Measurements from ENCODE around the gene C15orf39.

The C15orf39 gene

DNA sequence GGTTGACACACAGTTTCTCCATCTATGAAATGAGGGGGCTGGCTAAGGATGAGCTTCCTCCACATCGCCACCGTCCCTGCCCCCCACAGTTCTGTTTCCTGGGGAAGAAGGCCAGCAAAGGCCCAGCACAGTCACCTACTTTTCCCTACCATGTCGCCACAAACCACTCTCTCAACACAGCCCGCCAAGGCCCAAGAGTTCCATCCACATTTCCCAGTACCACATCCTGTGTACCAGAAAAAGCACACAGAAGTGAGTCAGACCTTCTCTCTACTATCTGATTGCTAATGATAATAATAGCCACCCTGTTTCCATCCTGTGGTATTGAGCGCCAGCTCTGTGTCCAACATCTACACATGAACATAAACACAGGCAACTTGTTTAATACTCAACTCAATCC lies 30.3 kb upstream of the C15orf39 start:
- H3K27ac ChIP-seq: peak overlapping the region; percentile 84
- DNase-seq (ENCODE audit: low read depth, low spot score): peak; percentile 18

- no peak for DNase-seq (ENCODE audit: low read depth, low spot score)
Measured at GRCh38 chr15:75172284-75172820, 29.3 kb upstream of the C15orf39 start.

DNA sequence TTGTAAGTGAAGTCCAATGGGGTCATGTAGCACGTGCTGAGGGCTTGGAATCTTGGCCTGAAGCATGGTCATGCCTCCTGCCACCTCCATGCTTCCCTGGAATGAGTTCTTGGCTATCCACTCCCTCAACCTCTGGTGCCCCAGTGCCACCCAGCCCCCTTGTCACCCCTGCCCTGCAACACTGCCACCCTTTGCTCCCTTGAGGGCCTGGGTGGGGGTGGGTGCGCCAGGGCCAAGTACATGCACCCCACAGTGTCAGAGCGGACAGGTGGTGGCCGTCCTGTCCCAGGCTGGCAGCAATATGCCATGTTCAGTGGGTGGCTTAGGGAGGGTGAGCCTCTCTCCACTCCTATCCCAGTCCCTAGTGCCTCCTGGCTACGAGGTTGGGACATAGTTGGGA lies 27.6 kb upstream of the C15orf39 start:
- DNase-seq (ENCODE audit: low read depth, low spot score): no peak
- H3K27ac ChIP-seq: no peak overlapping the region

More at GRCh38 chr15:75172284-75172820, 29.3 kb upstream of the C15orf39 start:
- peak overlapping the region; percentile 84 for H3K27ac ChIP-seq

- no peak overlapping the region for H3K27ac ChIP-seq
- no peak for DNase-seq (ENCODE audit: low read depth, low spot score)
Measured at GRCh38 chr15:75174729-75175128, 27.0 kb upstream of the C15orf39 start.

GRCh38 chr15:75176396-75176761 lies 25.3 kb upstream of the C15orf39 start:
- H3K27ac ChIP-seq: peak overlapping the region; percentile 78
- no peak for DNase-seq (ENCODE audit: low read depth, low spot score)

GRCh38 chr15:75177360-75178071 lies 24.2 kb upstream of the C15orf39 start:
- H3K27ac ChIP-seq: no peak overlapping the region
- DNase-seq (ENCODE audit: low read depth, low spot score): no peak

DNA sequence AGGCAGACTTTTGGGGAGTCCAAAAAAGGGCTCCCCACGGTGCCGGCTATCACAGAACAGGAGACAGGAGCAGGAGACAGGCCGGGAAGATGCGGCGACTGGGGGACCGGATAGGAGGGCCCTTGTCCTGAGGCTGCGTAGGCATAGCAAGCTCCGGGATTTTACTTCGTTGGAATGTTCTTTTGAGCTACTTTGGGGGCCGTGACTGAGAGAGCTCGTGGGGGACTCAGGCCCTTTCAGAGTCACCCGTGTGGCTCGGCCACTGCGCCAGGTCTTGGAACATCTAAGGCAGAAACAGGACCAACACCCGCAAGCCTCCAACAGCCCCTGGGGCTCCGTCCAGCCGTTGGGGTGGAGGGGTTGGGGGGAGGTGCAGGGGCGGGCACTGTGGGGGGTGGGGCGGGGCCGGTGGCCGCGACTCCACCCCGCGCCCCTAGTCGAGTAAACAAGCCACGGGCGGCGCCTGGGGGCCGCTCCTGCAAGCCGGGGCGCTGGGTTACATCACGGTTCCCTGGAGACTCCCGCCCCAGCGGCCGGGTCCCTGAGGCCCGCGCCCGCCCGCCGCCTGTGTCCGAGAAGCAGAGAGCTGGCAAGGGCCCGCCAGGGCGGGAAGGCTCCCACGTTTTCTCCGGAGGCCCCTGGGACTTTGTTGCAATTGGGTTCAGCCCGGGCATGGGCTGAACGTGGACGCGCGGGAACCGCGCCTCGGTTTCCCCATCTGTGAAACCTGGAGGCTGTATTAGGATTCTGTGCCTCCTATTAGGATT lies 23.3 kb upstream of the C15orf39 start:
- H3K27ac ChIP-seq: no peak overlapping the region
- no peak for DNase-seq (ENCODE audit: low read depth, low spot score)

DNA sequence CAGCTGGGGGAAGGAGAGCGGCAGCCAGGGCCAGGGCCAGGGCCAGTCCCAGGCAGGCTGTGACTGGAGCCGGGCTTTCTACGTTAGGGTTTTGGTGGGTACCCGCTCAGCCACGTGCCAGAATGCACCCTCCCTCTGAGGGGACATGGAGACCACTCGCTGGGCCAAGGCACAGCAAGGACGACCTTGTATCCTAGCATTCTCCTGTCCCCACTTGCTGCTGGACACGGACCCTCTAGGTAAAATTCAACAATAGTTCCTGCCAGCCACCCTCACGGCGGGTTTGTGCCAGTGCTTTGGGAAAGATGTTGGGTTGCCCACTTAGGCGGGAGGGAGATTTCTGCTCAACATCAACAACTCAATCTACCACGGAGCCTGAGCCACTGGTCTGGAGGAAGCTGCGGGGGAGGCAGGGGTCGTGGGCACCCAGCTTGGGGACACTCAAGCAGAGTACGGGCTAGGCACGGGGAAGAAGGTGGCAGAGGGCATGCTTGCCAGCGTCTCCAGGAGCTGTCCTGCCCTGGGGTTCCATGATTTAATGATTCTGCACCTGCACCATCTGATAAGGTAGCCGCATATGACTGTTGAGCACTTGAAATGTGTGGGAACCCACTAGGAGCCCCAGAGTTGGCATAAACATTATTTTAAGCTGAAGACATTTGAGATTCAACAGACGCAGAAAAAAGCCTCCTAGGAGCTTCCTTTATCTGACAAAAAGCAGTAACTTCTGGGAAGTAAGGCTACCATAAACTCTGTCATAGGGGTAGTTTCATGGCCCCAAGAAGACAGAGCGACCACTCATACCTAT lies 22.5 kb upstream of the C15orf39 start:
- no peak overlapping the region for H3K27ac ChIP-seq
- no peak for DNase-seq (ENCODE audit: low read depth, low spot score)

GRCh38 chr15:75179746-75180140 lies 21.9 kb upstream of the C15orf39 start:
- no peak for DNase-seq (ENCODE audit: low read depth, low spot score)
- no peak overlapping the region for H3K27ac ChIP-seq

DNA sequence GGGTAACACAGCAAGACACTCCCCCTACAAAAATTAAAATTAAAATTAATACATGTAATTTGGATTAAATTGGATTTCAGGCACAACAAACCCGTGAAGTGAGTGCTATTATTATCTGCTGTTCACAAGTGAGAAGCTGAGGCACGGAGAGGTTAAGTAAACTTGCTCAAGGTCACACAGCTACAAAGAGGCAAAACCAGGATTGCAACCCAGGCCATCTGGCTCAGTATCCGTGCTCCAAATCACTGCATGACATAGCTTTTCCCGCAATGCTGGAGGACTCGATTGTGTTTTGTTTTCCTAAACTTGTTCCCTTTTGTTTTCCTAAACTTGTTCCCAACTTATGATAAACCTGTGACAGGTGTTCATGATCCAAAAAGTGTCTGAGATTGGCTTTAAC lies 19.9 kb upstream of the C15orf39 start:
- peak overlapping the region; percentile 31 for H3K27ac ChIP-seq
- no peak for DNase-seq (ENCODE audit: low read depth, low spot score)

DNA sequence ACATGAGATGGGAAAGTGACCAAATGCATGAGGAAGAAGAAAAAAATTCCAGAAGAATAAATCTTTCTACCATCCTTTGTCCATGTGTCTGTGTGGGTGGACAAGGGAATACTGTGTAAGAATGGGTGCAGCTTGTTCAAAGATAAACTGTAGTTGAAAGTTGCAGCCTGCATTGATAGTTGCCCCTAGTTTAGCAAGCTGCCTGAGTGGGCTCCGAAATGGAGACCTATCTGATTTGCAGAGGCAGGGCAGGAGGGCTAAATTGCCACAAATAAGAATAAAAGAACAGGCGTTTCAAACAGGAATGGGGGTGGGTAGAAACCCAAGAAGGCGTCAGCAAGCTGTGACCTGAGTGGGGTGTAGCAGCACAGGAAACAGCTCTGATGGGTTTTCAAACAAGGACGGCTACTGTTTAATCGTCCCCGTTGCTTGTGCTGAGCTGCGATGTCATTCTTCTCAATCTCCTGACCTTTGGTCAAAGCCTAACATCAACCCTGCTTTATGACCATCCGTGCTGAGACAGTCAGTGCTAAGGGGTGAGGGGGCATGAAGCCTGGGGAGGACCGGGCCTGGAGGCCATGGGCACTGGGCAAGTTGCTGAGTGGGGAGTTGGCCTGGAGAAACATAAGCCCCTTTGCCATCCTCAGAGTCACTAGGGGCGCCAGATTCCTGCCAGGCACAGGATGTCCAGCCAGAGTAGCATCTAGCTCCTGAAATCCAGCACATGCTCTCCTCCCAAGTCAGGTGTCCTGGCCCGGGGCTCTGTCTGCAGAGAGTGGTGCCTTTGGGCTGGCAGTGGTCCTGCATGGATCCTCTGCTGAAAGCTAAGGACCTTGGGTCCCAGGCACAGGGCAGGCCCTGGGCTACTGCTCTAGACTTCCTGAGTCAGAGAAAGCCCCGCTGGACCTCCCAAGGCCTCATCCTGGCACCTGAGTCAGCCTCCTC lies 19.2 kb upstream of the C15orf39 start:
- H3K27ac ChIP-seq: peak overlapping the region; percentile 31
- DNase-seq (ENCODE audit: low read depth, low spot score): no peak

DNA sequence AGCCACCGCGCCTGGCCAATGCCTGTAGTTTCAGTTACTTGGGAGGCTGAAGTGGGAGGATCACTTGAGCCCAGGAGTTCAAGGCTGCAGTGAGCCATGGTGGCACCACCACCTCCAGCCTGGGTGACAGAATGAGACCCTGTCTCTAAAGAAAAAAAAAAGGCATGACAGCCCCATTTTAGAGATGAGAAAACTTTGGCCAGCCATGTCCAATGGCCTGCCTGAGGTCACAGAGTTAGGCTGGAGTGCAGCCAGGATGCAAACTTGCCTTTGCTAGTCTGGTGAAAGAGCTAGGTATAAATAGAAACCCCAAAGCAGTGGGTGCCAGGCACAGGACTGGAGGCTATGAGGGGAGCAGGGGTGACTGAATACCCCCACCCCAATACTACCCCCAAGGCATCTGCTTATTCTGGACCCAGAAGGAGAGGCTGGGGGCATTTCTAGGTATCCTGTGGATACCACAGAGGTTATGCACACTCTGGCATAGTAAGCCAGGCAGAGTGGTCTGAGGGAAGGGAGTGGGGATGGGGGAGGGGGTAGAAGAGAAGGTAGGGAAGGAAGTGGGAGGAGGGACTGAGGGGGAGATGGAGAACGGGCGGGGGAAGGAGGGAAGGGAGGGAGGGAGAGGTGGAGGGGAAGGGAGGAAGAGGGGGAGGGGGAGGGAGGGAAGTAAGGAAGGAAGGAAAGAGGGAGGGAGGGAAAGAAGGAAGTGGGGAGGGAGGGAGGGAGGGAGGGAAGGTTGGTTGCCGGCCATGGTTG lies 16.2 kb upstream of the C15orf39 start:
- no peak for DNase-seq (ENCODE audit: low read depth, low spot score)
- H3K27ac ChIP-seq: no peak overlapping the region

GRCh38 chr15:75186044-75186443 lies 15.6 kb upstream of the C15orf39 start:
- no peak overlapping the region for H3K27ac ChIP-seq
- no peak for DNase-seq (ENCODE audit: low read depth, low spot score)

GRCh38 chr15:75188499-75188898 lies 13.2 kb upstream of the C15orf39 start:
- H3K27ac ChIP-seq: no peak overlapping the region
- DNase-seq (ENCODE audit: low read depth, low spot score): no peak

GRCh38 chr15:75191235-75191634 lies 10.4 kb upstream of the C15orf39 start:
- no peak for DNase-seq (ENCODE audit: low read depth, low spot score)
- no peak overlapping the region for H3K27ac ChIP-seq

GRCh38 chr15:75192307-75192706 lies 9.4 kb upstream of the C15orf39 start:
- DNase-seq (ENCODE audit: low read depth, low spot score): no peak
- no peak overlapping the region for H3K27ac ChIP-seq

DNA sequence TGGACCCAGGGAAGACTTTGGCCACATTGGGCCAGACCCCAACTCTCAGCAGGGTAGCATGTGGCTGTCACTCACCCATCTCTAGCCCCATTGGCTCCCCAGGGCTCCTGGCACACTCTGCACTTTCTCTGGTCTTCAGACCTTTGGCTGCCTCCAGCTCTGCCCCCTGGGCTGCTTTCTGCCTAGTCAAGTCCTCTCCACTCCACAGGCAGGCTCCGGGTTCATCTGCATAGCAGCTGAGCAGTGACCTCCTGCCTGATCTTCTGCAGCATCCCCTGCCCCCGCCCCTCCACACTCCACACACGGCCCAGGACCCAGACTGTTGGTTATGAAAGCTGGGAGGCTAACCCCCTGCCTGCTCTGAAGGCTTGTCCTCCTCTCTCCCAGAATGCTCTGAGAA lies 8.4 kb upstream of the C15orf39 start:
- no peak overlapping the region for H3K27ac ChIP-seq
- DNase-seq (ENCODE audit: low read depth, low spot score): no peak

- H3K27ac ChIP-seq: no peak overlapping the region
- DNase-seq (ENCODE audit: low read depth, low spot score): no peak
Measured at GRCh38 chr15:75193976-75194375, 7.7 kb upstream of the C15orf39 start.

GRCh38 chr15:75194397-75194796 lies 7.3 kb upstream of the C15orf39 start:
- no peak for DNase-seq (ENCODE audit: low read depth, low spot score)

More at GRCh38 chr15:75194397-75194796, 7.3 kb upstream of the C15orf39 start:
- H3K27ac ChIP-seq: no peak overlapping the region
